ENCODE data around the gene COPS8.

GRCh38 chr2:237062585-237062984, 23.1 kb upstream of the COPS8 start:
- no peak for TF ChIP-seq CTCF (IDR thresholded peaks at IDR 0.05)
- no peak for TF ChIP-seq POLR2A (IDR thresholded peaks at IDR 0.05)

Measured in body of pancreas (tissue), 4 donors.